Measurements from ENCODE around the gene TBCK.

The TBCK gene

GRCh38 chr4:106039796-106040195 lies 276.2 kb downstream of the TBCK start:
- H3K36me3 ChIP-seq (replicated peaks), result no peaks in the 10 kb centered on the region
- TF ChIP-seq CTCF (IDR thresholded peaks at IDR 0.05; ENCODE audit: low read depth, low read length, missing control alignments), result no peak
- in situ Hi-C loops (cut with HindIII; ENCODE audit: low pct_ligation_motif_present, low sequenced_read_pairs), result no loop called here
- no peak for DNase-seq
- no peaks in the 10 kb centered on the region for H3K27me3 ChIP-seq (replicated peaks)
- H3K27ac ChIP-seq, result no peak overlapping the region
- no peak overlapping the region for H3K4me3 ChIP-seq (ENCODE audit: low read depth, low read length)

- no peak for DNase-seq
- Histone ChIP-seq H3K27ac (no peak overlapping the region), H3K4me3 (ENCODE audit: low read depth, low read length) (no peak overlapping the region), H3K27me3 (replicated peaks) (no peaks in the 10 kb centered on the region), H3K36me3 (replicated peaks) (no peaks in the 10 kb centered on the region)
- in situ Hi-C loops (cut with HindIII; ENCODE audit: low pct_ligation_motif_present, low sequenced_read_pairs), result no loop called here
- no peak for TF ChIP-seq CTCF (IDR thresholded peaks at IDR 0.05; ENCODE audit: low read depth, low read length, missing control alignments)
These were observed 277.1 kb downstream of the TBCK start for GRCh38 chr4:106038908-106039307.

- no peak for TF ChIP-seq CTCF (IDR thresholded peaks at IDR 0.05; ENCODE audit: low read depth, low read length, missing control alignments)
- H3K36me3 ChIP-seq (replicated peaks), result no peaks in the 10 kb centered on the region
- in situ Hi-C loops (cut with HindIII; ENCODE audit: low pct_ligation_motif_present, low sequenced_read_pairs), result no loop called here
- DNase-seq, result no peak
- H3K27me3 ChIP-seq (replicated peaks), result no peaks in the 10 kb centered on the region
- no peak overlapping the region for H3K4me3 ChIP-seq (ENCODE audit: low read depth, low read length)
- no peak overlapping the region for H3K27ac ChIP-seq
These were observed 278.0 kb downstream of the TBCK start for GRCh38 chr4:106038012-106038411.

GRCh38 chr4:106036848-106037247 lies 279.2 kb downstream of the TBCK start:
- TF ChIP-seq CTCF (IDR thresholded peaks at IDR 0.05; ENCODE audit: low read depth, low read length, missing control alignments), result no peak
- H3K4me3 ChIP-seq (ENCODE audit: low read depth, low read length), result no peak overlapping the region
- no peak for DNase-seq
- H3K27ac ChIP-seq, result no peak overlapping the region
- no peaks in the 10 kb centered on the region for H3K27me3 ChIP-seq (replicated peaks)
- no peaks in the 10 kb centered on the region for H3K36me3 ChIP-seq (replicated peaks)
- in situ Hi-C loops (cut with HindIII; ENCODE audit: low pct_ligation_motif_present, low sequenced_read_pairs), result no loop called here

- Histone ChIP-seq H3K27me3 (replicated peaks) (no peaks in the 10 kb centered on the region), H3K27ac (no peak overlapping the region), H3K36me3 (replicated peaks) (no peaks in the 10 kb centered on the region), H3K4me3 (ENCODE audit: low read depth, low read length) (no peak overlapping the region)
- TF ChIP-seq CTCF (IDR thresholded peaks at IDR 0.05; ENCODE audit: low read depth, low read length, missing control alignments), result no peak
- DNase-seq, result no peak
- in situ Hi-C loops (cut with HindIII; ENCODE audit: low pct_ligation_motif_present, low sequenced_read_pairs), result no loop called here
These were observed 279.7 kb downstream of the TBCK start for GRCh38 chr4:106036334-106036733.

GRCh38 chr4:106035204-106035603 lies 280.8 kb downstream of the TBCK start:
- no peak for DNase-seq
- Histone ChIP-seq H3K27ac (no peak overlapping the region), H3K27me3 (replicated peaks) (no peaks in the 10 kb centered on the region), H3K36me3 (replicated peaks) (no peaks in the 10 kb centered on the region), H3K4me3 (ENCODE audit: low read depth, low read length) (no peak overlapping the region)
- in situ Hi-C loops (cut with HindIII; ENCODE audit: low pct_ligation_motif_present, low sequenced_read_pairs), result no loop called here
- no peak for TF ChIP-seq CTCF (IDR thresholded peaks at IDR 0.05; ENCODE audit: low read depth, low read length, missing control alignments)
